Esophagus muscularis mucosa (tissue), 3 donors: Measurements from ENCODE around the gene KIRREL3.

ENCODE experiments used
- POLR2A ChIP-seq: fragments of 450-650 bp; IDR thresholded peaks from one replicate; pipeline ENCODE4 v1.6.1; 2017; ENCODE audit warnings: antibody characterized with exemption, moderate library complexity, mild to moderate bottlenecking, low read depth
- POLR2AphosphoS5 ChIP-seq, 2 donors: sonication (generic); formaldehyde crosslinking; IDR thresholded peaks; one replicate each; pipeline ENCODE4 v1.6.1; 2017; ENCODE audit warnings: antibody characterized with exemption in 2 of 2
- TF ChIP-seq, protein P1 (sequence below), 3 experiments: fragments of 200-600 bp in 2 of 3; fragments of 450-650 bp in 1 of 3; sonication (generic) in 2 of 3; IDR thresholded peaks; one replicate each; pipeline ENCODE4 v1.5.1; 2017 to 2019; ENCODE audit warnings: antibody characterized with exemption in 3 of 3, mild to moderate bottlenecking in 2 of 3, moderate library complexity in 1 of 3

DNA sequence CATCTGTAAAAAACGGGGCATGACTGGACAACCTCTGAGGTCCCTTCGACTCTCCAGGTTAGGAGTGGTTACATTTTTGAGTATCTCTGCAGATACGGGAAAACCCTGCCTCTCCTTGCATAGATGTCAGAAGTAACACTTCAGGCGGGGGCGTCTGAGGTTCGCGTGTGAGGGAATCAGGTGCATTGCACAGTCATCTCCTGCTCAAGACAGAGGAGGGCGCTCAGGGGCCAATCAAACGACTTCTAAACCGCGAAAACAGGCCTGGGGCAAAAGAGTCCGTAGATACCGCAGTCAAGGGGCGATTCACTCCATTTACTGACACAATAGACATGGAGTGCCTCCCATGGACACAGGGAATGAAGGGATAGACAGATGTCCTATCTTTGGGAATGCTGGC is 31.7 kb downstream of the KIRREL3 start:
- TF ChIP-seq, protein P1, sequence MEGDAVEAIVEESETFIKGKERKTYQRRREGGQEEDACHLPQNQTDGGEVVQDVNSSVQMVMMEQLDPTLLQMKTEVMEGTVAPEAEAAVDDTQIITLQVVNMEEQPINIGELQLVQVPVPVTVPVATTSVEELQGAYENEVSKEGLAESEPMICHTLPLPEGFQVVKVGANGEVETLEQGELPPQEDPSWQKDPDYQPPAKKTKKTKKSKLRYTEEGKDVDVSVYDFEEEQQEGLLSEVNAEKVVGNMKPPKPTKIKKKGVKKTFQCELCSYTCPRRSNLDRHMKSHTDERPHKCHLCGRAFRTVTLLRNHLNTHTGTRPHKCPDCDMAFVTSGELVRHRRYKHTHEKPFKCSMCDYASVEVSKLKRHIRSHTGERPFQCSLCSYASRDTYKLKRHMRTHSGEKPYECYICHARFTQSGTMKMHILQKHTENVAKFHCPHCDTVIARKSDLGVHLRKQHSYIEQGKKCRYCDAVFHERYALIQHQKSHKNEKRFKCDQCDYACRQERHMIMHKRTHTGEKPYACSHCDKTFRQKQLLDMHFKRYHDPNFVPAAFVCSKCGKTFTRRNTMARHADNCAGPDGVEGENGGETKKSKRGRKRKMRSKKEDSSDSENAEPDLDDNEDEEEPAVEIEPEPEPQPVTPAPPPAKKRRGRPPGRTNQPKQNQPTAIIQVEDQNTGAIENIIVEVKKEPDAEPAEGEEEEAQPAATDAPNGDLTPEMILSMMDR (IDR thresholded peaks at IDR 0.05), result no peak
- TF ChIP-seq POLR2AphosphoS5 (IDR thresholded peaks at IDR 0.05), result no peak
- TF ChIP-seq POLR2A, result no peak
